ENCODE results near the gene APOBEC3A. TPM values are rescaled to one million over a fixed set of nuclear protein-coding genes. Genes with fewer than 3 reads are reported as not detected.
"Not testable (repeated sequence)": the region's sequence is repeated elsewhere in the genome, so short reads cannot be mapped to it uniquely, and the experiment has no call there.

APOBEC3A gene
- total RNA-seq, 1 experiment from 2014 or later = not detected

DNA sequence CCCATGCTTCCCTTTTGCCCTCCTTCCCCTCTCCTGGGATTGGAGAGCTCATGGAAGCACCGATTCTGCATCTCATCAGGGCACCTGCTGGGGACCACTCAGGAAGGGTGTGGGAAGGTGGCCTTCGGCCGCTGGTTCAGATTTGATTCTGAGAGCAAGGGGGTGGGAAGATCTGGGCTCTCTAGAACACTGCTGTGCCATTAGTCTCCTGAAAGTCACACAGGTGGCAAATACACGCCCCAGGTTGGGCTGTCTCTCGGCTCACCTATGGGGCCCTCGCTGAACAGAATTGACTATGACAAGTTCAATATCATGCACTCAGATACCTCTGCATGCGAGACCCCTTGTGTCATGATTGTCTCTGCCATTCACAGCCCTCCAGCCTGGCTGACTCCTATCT, 12.8 kb upstream of the APOBEC3A start:
- no peak for DNase-seq (ENCODE audit: low spot score)
- peaks cover 10% of the 10 kb centered on the region for H3K27me3 Mint-ChIP-seq (ENCODE audit: low read depth)
- CTCF ChIA-PET = interaction anchor here (1.0 to 1.1 kb wide), 3 partner anchors 18 to 76 kb away, joined by 3 to 5 read pairs (median 3); no protein-coding TSS in a partner anchor

DNA sequence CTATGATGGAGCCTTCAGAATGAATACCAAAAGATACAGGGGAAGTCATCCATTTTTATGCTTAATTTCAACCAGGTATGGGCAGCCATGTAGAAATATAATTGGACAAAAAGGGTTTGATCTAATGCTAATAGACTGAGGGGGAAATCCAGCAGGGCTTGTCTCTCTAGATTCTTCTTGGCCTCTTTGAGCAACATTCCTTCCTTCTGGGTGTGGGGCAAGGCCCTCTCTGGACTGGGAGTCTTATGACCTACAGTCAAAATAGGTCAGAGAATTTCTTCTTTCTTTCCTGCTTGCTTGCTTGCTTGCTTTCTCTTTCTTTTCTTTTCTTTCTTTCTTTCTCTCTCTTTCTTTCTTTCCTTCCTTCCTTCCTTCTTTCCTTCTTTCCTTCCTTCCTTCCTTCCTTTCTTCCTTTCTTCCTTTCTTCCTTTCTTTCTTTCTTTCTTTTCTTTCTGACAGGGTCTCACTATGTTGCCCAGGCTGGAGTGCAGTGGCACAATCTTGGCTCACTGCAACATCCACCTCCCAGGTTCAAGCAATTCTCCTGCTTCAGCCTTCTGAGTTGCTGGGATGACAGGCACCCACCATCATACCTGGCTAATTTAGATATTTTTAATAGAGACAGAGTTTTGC, 11.6 kb upstream of the APOBEC3A start:
- ATAC-seq = not testable (repeated sequence)

More for the DNA sequence above, 12.8 kb upstream of the APOBEC3A start:
- Mint-ChIP-seq H3K27ac (no peak overlapping the region), H3K4me1 (peaks cover 24% of the 10 kb centered on the region), H3K4me3 (no peak overlapping the region), H3K36me3 (no peaks in the 10 kb centered on the region), H3K9me3 (no peaks in the 10 kb centered on the region)
- POLR2A ChIA-PET = no interaction called here
- no peak for ATAC-seq
- no peak for TF ChIP-seq ZNF396 (CRISPR knock-in tag; IDR thresholded peaks at IDR 0.05; ENCODE audit: borderline replicate concordance)
- TF ChIP-seq E2F5 (CRISPR knock-in tag; IDR thresholded peaks at IDR 0.05) = no peak
- no peak for TF ChIP-seq TEAD1 (CRISPR knock-in tag; IDR thresholded peaks at IDR 0.05)
- no peak for TF ChIP-seq TP53 (CRISPR knock-in tag; IDR thresholded peaks at IDR 0.05)

GRCh38 chr22:38946771-38947170, 10.6 kb upstream of the APOBEC3A start:
- no peaks in the 10 kb centered on the region for H3K36me3 Mint-ChIP-seq
- H3K27ac Mint-ChIP-seq = peak overlapping the region; percentile 10; the same call in 1 of the 2 replicates
- DNase-seq (ENCODE audit: low spot score) (no peak), ATAC-seq (no peak)
- H3K9me3 Mint-ChIP-seq = no peaks in the 10 kb centered on the region
- TF ChIP-seq ZNF423 (CRISPR knock-in tag; IDR thresholded peaks at IDR 0.05) (no peak), SMAD4 (CRISPR knock-in tag; IDR thresholded peaks at IDR 0.05) (no peak)
- CTCF ChIA-PET = interaction anchor here (1.0 to 1.3 kb wide), 2 partner anchors 56 to 178 kb away, joined by 5 read pairs; no protein-coding TSS in a partner anchor
- POLR2A ChIA-PET = no interaction called here
- H3K4me3 Mint-ChIP-seq = no peak overlapping the region
- peaks cover 10% of the 10 kb centered on the region for H3K27me3 Mint-ChIP-seq (ENCODE audit: low read depth)
- peaks cover 24% of the 10 kb centered on the region for H3K4me1 Mint-ChIP-seq

More for the DNA sequence above, 11.6 kb upstream of the APOBEC3A start:
- DNase-seq (ENCODE audit: low spot score); H3K27ac Mint-ChIP-seq; H3K9me3 Mint-ChIP-seq; H3K36me3 Mint-ChIP-seq; H3K4me3 Mint-ChIP-seq; H3K27me3 Mint-ChIP-seq (ENCODE audit: low read depth); POLR2A ChIA-PET: not testable (repeated sequence)
- peak; percentile 80 for TF ChIP-seq ZNF121 (CRISPR knock-in tag; IDR thresholded peaks at IDR 0.05)
- CTCF ChIA-PET = interaction anchor here (1.3 kb wide), 1 partner anchor 177 kb away, joined by 5 read pairs; no protein-coding TSS in a partner anchor
- H3K4me1 Mint-ChIP-seq = peaks cover 24% of the 10 kb centered on the region

DNA sequence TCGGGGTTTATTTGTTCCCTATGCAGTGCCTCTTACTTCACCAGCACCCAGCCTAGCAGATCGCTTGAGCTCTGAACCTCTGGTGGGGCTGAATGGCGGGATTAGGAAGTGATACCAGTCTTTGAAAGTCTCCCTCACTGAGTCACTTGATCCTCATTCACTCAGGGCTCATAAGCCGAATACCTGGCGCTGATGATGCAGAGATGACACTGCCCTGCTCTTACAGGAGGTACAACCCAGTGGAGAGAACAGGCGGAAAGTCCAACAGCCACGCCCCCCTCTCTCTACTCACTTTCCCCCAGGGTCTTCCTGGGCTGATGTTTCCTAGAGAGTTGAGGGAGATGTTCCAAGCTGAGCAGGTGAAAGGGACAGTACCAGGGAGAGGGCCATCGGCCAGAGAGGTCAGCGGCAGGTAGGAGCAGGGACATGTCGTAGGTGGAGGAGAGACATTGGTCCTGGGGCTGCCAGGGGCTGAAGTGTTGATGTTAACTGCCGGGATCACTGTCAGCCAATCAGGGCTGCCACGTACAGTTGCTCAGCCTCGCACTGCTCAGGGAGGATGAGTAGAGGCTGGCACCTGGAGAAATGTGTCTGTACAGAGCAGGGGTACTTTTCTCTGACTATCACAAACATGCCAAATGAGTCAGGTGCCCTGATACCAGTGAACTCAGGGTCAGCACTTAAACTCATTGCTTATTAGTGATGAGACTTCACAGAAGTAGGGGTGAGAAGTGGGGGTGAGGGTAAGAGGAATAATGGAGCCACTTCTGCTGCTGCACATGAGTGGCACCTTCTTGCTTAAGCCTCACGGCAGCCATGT, 9.9 kb upstream of the APOBEC3A start:
- no peak for DNase-seq (ENCODE audit: low spot score)
- no peaks in the 10 kb centered on the region for H3K36me3 Mint-ChIP-seq
- no peak overlapping the region for H3K27ac Mint-ChIP-seq
- H3K27me3 Mint-ChIP-seq (ENCODE audit: low read depth) = peaks cover 5% of the 10 kb centered on the region
- ATAC-seq = no peak
- ChIA-PET CTCF (interaction anchor here (1.0 to 1.3 kb wide), 2 partner anchors 56 to 179 kb away, joined by 5 read pairs; no protein-coding TSS in a partner anchor), POLR2A (no interaction called here)
- H3K4me3 Mint-ChIP-seq = no peak overlapping the region
- peaks cover 24% of the 10 kb centered on the region for H3K4me1 Mint-ChIP-seq
- H3K9me3 Mint-ChIP-seq = no peaks in the 10 kb centered on the region
- TF ChIP-seq ZBTB43 (CRISPR knock-in tag; IDR thresholded peaks at IDR 0.05) = no peak
- TF ChIP-seq, protein P1, sequence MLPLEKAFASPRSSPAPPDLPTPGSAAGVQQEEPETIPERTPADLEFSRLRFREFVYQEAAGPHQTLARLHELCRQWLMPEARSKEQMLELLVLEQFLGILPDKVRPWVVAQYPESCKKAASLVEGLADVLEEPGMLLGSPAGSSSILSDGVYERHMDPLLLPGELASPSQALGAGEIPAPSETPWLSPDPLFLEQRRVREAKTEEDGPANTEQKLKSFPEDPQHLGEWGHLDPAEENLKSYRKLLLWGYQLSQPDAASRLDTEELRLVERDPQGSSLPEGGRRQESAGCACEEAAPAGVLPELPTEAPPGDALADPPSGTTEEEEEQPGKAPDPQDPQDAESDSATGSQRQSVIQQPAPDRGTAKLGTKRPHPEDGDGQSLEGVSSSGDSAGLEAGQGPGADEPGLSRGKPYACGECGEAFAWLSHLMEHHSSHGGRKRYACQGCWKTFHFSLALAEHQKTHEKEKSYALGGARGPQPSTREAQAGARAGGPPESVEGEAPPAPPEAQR (CRISPR knock-in tag; IDR thresholded peaks at IDR 0.05) = no peak
- TF ChIP-seq PRRX2 (CRISPR knock-in tag; IDR thresholded peaks at IDR 0.05) = no peak
- TF ChIP-seq ZNF232 (CRISPR knock-in tag; IDR thresholded peaks at IDR 0.05) = no peak
- TF ChIP-seq, protein P2, sequence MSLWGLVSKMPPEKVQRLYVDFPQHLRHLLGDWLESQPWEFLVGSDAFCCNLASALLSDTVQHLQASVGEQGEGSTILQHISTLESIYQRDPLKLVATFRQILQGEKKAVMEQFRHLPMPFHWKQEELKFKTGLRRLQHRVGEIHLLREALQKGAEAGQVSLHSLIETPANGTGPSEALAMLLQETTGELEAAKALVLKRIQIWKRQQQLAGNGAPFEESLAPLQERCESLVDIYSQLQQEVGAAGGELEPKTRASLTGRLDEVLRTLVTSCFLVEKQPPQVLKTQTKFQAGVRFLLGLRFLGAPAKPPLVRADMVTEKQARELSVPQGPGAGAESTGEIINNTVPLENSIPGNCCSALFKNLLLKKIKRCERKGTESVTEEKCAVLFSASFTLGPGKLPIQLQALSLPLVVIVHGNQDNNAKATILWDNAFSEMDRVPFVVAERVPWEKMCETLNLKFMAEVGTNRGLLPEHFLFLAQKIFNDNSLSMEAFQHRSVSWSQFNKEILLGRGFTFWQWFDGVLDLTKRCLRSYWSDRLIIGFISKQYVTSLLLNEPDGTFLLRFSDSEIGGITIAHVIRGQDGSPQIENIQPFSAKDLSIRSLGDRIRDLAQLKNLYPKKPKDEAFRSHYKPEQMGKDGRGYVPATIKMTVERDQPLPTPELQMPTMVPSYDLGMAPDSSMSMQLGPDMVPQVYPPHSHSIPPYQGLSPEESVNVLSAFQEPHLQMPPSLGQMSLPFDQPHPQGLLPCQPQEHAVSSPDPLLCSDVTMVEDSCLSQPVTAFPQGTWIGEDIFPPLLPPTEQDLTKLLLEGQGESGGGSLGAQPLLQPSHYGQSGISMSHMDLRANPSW (CRISPR knock-in tag; conservative IDR thresholded peaks at IDR 0.05; ENCODE audit: low read depth) = no peak
- no peak for TF ChIP-seq CBFB (CRISPR knock-in tag; IDR thresholded peaks at IDR 0.05; ENCODE audit: low read depth)
- no peak for TF ChIP-seq SP1 (CRISPR knock-in tag; conservative IDR thresholded peaks at IDR 0.05)
- TF ChIP-seq GTF2I (CRISPR knock-in tag; conservative IDR thresholded peaks at IDR 0.05) = no peak
- no peak for TF ChIP-seq ATF1 (CRISPR knock-in tag; IDR thresholded peaks at IDR 0.05)
- no peak for TF ChIP-seq CTCF (IDR thresholded peaks at IDR 0.05)
- TF ChIP-seq ZNF416 (CRISPR knock-in tag; IDR thresholded peaks at IDR 0.05) = no peak
- no peak for TF ChIP-seq JAZF1 (CRISPR knock-in tag; IDR thresholded peaks at IDR 0.05)
